DMS53 treated with DMSO at 0.1 percent for 48 hours (cell line): ENCODE results near the gene ZNF100.
"Not testable (repeated sequence)": the region's sequence is repeated elsewhere in the genome, so short reads cannot be mapped to it uniquely, and the experiment has no call there.

Experiments used
- DNase-seq: peaks from one replicate; lab custom pipeline; 2025; ENCODE audit not compliant: unreplicated experiment; lab: John Stamatoyannopoulos, UW

Gene ZNF100

DNA sequence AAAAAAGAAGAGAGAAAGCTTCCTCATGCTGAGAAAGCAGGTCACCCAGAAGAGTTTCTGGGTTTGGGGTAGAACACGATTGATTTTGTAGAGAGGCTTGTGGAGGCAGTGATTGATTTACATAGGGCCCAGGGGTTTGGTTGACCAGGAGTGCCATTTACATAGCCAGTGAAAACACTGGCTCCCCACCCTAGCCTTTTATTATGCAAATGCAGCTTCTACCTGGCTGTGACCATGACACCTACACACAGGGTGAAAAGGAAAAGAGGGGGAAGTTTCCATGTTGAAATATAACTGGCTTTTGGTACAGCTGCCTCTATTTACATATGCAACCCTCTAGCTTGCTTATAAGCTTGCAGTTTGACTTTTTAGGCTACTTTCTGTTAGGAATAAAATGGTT, 62.0 kb downstream of the ZNF100 start:
- no peak for DNase-seq

DNA sequence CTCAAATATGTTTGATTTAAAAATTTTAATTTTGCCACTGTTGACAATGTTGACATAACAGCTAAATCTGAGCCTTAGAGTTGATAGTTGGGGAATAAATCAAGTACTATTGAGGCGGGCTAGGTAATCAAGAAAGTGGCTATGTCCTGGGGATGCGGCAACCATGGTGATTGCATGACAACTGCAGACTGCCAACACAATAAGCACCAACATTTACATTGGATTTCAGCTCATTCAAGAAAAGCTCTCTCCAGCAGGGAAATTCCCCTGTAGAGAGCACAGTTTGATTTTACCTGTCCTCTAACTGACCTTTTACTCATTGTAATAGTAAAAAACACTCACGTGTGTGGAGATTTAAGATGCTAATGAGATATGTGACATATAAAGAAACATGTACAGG, 63.1 kb downstream of the ZNF100 start:
- DNase-seq: no peak

DNA sequence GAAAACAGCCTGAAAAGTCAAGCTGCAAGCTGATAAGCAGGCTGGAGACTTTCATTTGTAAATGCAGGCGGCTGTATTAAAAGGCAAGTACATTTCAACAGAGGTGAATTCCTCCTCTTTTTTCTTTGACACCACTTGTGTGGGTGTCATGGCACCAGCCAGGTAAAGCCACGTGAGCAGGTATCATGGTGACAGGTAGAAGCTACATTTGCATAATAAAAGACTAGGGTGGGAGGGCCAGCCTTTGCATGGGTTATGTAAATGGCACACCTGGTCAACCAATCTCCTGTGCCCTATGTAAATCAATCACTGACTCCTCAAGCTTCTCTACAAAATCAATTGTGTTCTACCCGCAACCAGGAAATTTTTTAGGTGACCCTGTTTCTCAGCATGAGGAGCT, 68.2 kb downstream of the ZNF100 start:
- DNase-seq: peak; percentile 60

DNA sequence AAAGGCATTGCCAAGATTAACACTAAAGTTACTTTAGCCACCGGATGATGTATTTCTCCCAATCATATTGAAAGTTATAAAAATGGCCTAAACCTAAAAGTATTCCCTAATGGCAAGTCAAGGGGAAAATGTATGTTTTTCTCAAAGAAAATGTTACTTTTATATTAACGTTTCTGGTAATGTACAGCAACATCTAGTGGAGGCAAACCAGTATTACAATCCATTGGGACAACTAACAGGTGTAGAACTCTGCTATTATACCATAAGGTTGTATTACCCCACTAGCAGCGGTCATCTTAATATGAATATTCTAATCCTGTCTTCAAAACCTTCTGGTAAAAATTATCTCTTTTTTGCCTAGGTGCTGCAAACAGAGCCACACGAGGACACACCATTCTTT, 69.2 kb downstream of the ZNF100 start:
- DNase-seq: peak; percentile 49

DNA sequence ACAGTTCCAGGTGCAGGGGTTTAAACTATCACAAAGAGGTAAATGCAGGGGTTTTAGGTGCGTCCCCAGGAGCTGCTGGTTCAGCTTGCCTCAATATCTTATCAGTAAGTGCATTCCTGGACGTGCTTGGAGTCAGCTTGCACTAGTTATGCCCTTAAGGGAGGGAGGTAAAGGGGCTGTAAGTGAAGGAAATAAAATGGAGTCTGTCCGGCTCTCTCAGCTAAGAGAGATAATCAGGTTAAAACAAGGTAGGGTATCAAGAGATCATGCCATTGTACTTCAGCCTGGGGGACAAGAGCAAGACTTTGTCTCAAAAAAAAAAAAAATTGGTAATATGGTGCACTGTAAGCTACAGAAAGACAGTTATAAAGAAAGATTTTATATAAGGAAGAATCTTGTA, 69.7 kb downstream of the ZNF100 start:
- DNase-seq: no peak

DNA sequence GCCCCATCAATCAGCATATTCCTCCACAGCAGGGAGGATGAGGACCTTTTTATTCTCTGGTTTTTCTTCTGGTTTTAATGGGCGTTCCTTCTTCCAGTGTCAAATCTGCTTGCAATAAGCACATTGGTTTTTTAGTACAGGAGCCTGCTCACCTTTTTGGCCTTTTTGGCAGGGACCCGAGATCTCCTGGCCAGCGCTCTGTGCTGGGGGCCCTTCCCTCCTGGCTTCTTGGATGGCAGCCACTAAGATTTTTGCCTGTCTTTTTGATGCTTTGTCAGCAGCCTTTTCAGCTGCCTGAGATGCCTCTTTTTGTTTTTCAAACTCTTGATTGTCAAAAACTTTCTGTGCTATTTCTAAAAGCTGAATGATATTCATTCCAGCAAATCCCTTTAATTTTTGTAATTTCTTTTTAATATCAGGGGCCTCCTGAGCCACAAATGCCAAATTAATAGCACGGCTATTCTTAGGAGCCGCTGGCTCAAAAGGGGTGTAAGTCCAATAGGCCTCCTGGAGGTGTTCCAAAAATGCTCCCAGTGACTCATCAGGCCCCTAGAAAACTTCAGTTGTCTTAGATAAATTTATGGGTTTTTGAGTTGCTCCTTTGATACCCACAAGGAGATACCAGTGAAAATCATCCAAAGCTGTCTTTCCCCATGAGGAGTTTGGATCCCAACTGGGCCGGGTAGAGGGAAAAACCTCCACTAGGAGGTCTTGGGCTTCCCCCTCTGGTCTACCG, 73.0 kb downstream of the ZNF100 start:
- DNase-seq: no peak

DNA sequence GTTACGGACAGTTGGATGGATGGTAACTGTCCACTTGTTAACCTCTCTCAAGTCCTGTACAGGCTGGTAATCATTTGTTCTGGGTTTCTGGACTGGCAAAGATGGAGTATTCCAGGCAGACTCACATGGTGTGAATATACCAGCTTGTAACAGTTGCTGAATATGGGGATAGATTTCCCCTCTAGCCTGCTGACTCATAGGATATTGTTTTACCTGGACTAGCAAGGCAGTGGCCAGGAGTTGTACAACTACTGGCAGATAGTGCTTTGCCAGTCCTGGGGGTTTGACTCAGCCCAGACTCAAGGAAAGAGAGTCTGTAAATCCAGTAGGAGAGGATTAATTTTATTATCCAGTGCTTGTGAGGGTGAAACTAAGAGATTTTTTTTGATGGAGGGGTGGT, 74.0 kb downstream of the ZNF100 start:
- DNase-seq: no peak

DNA sequence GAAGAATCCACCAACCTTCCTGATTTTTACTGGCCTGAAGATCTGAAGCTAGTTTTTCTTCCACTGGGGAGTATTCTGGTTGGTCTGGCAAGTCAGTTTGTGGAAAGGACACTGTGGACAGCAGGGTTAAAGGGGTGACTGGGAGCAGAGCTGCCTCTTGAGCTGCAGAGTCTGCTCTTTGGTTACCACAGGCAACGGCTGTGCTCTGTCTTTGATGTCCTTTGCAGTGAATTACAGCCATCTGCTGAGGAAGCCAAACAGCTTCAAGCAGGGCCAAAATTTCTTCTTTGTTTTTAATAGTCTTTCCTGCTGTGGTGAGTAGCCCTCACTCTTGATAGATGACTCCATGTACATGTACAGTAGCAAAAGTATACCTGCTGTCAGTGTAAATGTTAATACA, 75.7 kb downstream of the ZNF100 start:
- no peak for DNase-seq

DNA sequence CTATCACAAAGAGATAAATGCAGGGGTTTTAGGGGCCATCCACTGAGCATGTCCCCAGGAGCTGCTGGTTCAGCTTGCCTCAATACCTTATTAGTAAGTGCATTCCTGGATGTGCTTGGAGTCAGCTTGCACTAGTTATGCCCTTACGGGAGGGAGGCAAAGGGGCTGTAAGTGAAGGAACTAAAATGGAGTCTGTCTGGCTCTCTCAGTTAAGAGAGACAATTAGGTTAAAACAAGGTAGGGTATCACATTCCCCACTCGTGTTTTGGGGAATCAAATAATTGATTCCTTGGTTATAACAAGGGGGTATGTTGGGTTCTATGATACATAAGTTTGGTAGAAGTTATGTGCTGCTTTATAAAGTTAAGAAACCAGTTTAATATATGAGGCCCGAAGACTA, 78.9 kb downstream of the ZNF100 start:
- no peak for DNase-seq

DNA sequence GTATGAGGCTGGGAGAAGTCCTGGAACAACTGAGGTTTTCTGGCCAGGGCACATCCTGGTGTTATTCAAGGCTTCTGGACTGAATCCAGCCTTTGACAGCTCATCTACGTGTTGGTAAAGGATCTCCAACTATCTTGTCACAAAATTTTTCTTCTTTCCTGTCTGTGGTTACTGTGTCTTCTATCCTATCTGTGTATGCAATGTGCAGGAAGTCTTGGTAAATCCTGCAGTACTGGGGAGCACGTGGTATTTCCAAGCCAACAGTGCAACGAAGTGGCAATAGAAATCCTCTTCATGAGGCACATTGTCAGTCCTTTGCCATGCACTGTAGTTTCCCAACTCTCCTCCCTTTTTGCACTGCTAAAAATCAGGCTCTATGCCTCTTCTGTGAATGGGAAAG, 86.7 kb downstream of the ZNF100 start:
- no peak for DNase-seq

DNA sequence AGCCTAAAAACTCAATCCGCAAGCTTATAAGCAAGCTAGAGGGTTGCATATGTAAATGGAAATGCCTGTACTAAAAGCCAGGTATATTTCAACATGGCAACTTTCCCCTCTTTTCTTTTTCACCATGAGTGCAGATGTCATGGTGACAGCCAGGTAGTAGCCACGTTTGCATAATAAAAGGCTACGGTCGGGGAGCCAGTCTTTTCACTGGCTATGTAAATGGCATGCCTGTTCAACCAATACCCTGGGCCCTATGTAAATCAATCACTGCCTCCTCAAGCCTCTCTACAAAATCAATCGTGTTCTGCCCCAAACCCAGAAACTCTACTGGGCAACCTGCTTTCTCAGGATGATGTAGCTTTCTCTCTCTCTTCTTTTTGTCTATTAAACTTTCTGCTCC, 87.4 kb downstream of the ZNF100 start:
- no peak for DNase-seq

DNA sequence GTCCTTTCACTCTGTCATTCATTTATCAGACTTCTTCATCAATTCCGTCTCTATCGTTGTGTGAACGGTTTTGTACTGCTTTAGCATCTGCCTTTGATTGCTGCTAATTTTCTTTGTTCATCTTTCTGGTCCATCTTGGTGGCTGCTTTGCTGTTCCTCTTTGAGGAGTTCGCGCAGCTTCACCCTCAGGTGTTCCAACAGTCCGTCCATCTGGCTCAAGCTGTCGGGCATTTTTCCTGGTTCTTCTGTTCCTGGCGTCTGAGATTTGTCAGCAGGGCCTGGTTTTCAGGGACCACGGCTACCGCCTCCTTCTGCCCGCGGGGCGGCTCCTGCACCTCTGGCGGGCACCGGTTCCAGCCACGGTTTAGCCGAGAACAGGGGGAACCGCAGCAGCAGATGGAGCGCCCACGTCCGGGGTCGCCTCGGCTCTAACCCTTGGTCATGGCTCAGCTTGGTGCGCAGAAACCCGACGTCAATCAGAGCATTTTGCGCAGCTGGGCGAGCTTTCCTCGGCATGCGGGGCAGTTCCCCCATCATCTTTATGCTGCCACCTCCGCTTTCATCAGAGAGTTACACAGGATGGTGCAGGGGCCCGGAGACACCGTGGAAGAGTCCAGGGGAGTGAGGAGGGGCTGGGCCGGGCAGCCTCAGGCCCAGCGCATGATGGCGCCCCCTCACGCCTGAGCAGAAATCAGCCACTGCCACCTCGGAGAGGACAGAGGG, 89.5 kb downstream of the ZNF100 start:
- DNase-seq: no peak

DNA sequence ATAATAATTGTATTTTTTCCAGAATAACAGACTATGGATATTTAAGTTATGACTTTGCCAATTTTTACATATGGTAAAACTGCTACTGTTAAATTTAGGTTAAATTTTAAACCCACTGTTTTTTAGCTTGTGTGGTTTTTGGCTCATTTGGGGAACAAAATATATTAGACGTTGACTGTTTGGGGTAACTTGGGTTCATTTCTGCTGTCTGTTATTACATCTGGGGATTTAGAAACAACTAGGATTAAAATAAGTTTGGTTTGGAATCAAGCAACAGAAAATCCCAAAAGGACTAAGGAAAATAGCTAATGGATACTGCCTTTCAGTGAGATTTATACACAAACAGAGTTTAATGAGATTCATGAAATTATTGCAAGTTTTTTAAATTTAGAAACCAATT, 92.9 kb downstream of the ZNF100 start:
- DNase-seq: no peak

DNA sequence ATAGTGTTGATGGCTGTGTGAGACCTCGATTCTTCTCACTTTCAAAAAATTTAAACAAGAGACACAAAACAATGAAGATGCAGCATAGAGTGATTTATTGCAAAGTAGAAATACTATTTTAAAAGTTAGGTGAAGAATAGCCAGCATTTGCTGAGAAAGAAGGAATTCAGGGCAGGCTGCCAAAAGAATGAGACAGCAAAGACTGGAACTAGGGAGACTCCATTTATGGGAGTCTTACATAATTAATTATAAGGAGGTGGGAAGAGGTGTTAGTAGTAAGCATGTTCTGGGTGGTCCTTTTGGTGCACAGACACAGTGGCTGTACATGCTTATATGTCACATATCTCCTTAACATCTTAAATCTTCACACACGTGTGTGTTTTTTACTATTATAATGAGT, 93.9 kb downstream of the ZNF100 start:
- DNase-seq: not testable (repeated sequence)
